HL-60 (cell line): ENCODE data around the gene YY1.
A peak's percentile ranks its signal among the peaks of the same experiment; 100 is the strongest.

ENCODE experiments used
- DNase-seq, 2 experiments: peaks; one replicate each; pipeline ENCODE4 v3.0.0-alpha.2; 2010 to 2020; ENCODE audit warnings: low read depth in 1 of 2, low spot score in 1 of 2
- H3K27ac ChIP-seq: fragments of 250-450 bp; sonication (Bioruptor Pico); replicated peaks from 2 replicates; pipeline ENCODE4 v1.5.1; 2020; ENCODE audit warnings: mild to moderate bottlenecking, moderate library complexity
- H3K27me3 ChIP-seq: fragments of 250-450 bp; sonication (Bioruptor Pico); 2 replicates; pipeline ENCODE4 v1.5.1; 2021; ENCODE audit warnings: mild to moderate bottlenecking, moderate library complexity; ENCODE audit not compliant: insufficient read depth, poor library complexity, severe bottlenecking
- H3K4me3 ChIP-seq: replicated peaks from 2 replicates; pipeline ENCODE4 v1.5.1; 2011; ENCODE audit warnings: mild to moderate bottlenecking, control low read depth, low read length; ENCODE audit not compliant: insufficient read depth
- CTCF ChIP-seq: IDR thresholded peaks from one replicate; pipeline ENCODE4 v1.5.1; 2011; ENCODE audit warnings: low read length, control low read depth, inconsistent platforms; ENCODE audit not compliant: insufficient read depth
- GABPA ChIP-seq: IDR thresholded peaks from 2 replicates; pipeline ENCODE4 v1.6.1; 2012; ENCODE audit warnings: low read depth
- POLR2AphosphoS5 ChIP-seq: IDR thresholded peaks from 2 replicates; pipeline ENCODE4 v1.6.1; 2012; ENCODE audit warnings: low read depth
- REST ChIP-seq: IDR thresholded peaks from 2 replicates; pipeline ENCODE4 v1.6.1; 2012; ENCODE audit warnings: low read depth; ENCODE audit not compliant: insufficient replicate concordance
- SPI1 ChIP-seq: IDR thresholded peaks from 2 replicates; pipeline ENCODE4 v1.6.1; 2012; ENCODE audit warnings: low read depth, mild to moderate bottlenecking, borderline replicate concordance

Gene YY1

DNA sequence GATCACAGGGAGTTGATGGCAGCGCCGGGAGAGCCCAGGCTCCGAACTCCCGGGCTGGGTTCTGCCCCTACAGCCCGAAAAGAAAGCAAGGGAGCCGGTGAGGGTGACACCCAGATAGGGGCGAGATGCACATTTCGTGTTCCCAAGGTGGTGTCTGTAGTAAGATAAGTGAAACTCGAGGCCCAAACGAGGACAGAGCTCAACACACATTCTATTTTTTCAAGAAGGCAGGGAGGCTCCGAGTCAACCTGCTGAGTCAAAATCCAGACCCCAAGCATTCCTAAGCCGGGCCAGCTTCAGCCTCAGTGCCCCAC is 24.2 kb upstream of the YY1 start:
- no peak for DNase-seq
- H3K27me3 ChIP-seq = no peaks in the 10 kb centered on the region
- peak overlapping the region; percentile 96 for H3K27ac ChIP-seq
- TF ChIP-seq GABPA (no peak), POLR2AphosphoS5 (no peak), SPI1 (no peak), CTCF (no peak), REST (no peak)
- H3K4me3 ChIP-seq = peak overlapping the region; percentile 60

DNA sequence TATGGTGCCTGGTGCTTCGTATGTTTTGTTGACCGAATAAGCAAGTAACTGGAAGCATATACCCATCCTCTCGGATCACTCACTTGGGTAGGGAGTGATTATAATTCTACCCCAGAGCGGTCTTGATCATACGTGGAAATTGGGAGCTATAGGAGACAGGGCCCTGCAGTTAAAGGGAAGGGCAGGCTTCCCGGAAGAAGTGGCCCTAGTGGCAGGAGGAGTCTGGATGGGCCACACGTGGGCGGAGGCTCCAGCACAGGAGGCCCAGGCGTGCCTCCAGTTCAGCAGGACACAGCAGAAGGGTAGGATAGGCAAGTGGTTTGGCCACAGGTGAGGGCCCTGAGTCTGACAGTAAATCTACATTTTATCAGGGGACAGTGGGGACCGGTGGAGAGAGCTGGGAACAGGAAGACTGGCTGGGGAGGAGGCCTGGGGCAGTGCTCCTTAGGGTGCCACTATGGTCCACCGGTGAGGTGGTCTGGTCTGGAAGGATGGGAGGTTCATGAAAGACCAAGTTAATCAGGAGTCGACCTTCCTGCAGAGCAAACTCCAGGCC is 23.5 kb upstream of the YY1 start:
- TF ChIP-seq SPI1 (no peak), CTCF (no peak), GABPA (no peak), REST (no peak), POLR2AphosphoS5 (no peak)
- DNase-seq = no peak
- Histone ChIP-seq H3K27ac (no peak overlapping the region), H3K27me3 (no peaks in the 10 kb centered on the region), H3K4me3 (no peak overlapping the region)

GRCh38 chr14:100219126-100219785 is 19.7 kb upstream of the YY1 start:
- no peak overlapping the region for H3K4me3 ChIP-seq
- H3K27ac ChIP-seq = no peak overlapping the region
- DNase-seq = no peak
- TF ChIP-seq REST (no peak), GABPA (no peak), CTCF (no peak), POLR2AphosphoS5 (no peak), SPI1 (no peak)
- no peaks in the 10 kb centered on the region for H3K27me3 ChIP-seq
